ENCODE data around the gene DENND2C. TPM values are rescaled to one million over a fixed set of nuclear protein-coding genes. Genes with fewer than 3 reads are reported as not detected.

The DENND2C gene
- total RNA-seq, 1 donor from 2014 or later = 3.2 TPM

DNA sequence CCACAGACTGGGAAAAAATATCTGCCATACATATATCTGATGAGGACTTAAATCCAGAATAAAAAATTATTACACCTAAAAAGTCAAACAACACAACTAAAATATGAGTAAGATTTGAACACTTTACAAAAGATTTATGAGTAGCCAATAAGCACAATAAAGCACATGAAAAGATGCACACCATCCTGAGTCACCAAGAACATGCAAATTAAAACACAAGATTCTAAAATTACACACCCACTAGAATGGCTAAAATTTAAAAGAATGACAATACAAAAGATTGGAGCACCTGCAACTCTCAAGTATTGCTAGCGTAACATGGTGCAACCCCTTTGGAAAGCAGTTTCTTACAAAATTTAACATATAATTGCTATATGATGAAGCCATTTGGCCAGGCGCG is 30.9 kb downstream of the DENND2C start:
- H3K36me3 ChIP-seq = no peaks in the 10 kb centered on the region
- no peaks in the 10 kb centered on the region for H3K27me3 ChIP-seq (ENCODE audit: low read depth)
- no peak overlapping the region for H3K27ac ChIP-seq (replicated peaks)
- TF ChIP-seq, protein P1, sequence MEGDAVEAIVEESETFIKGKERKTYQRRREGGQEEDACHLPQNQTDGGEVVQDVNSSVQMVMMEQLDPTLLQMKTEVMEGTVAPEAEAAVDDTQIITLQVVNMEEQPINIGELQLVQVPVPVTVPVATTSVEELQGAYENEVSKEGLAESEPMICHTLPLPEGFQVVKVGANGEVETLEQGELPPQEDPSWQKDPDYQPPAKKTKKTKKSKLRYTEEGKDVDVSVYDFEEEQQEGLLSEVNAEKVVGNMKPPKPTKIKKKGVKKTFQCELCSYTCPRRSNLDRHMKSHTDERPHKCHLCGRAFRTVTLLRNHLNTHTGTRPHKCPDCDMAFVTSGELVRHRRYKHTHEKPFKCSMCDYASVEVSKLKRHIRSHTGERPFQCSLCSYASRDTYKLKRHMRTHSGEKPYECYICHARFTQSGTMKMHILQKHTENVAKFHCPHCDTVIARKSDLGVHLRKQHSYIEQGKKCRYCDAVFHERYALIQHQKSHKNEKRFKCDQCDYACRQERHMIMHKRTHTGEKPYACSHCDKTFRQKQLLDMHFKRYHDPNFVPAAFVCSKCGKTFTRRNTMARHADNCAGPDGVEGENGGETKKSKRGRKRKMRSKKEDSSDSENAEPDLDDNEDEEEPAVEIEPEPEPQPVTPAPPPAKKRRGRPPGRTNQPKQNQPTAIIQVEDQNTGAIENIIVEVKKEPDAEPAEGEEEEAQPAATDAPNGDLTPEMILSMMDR (IDR thresholded peaks at IDR 0.05; ENCODE audit: borderline replicate concordance) = no peak
- no peak overlapping the region for H3K4me3 ChIP-seq
- no peak for DNase-seq
- no peaks in the 10 kb centered on the region for H3K9me3 ChIP-seq (replicated peaks)
- intact Hi-C loops (cut with micrococcal nuclease) = no loop called here
- no peaks in the 10 kb centered on the region for H3K4me1 ChIP-seq

DNA sequence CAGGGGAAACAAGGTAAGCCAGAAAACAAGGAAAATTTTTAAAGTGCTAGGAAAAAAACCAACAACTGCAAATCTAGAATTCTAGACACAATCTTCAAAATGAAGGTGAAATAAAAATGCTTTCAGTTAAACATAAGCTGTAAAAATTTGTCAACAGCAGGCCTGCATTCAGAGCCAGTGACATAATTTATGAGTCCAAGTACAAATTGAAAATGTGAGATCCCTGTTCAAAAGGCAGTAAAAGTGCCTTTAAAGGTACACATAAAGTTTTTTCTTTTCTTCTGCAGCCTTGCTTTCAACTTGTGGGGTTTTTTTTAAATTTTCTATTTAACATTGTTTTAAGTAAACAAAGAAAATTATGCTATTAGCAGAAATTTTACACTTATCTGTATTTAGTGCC is 37.4 kb downstream of the DENND2C start:
- peaks cover 14% of the 10 kb centered on the region for H3K9me3 ChIP-seq (replicated peaks)
- intact Hi-C loops (cut with micrococcal nuclease) = no loop called here

DNA sequence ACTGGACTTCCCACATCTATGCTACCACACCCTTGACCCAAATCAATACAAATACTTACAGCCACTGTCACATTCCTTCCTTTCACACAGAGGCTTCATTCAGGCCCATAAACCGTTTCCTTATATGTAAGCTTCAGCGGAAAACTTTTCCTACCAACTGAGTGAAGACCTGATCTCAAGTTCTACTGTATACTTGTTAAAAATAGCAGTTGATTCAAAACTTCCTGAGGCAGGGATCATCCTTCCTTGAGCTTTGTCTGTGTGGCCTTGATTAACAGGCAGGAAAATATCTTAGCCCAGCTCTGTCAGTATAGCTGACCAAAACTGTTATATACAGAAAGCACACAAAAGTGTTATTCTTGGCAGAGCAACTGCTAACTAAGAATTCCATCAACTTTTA is 42.7 kb downstream of the DENND2C start:
- Histone ChIP-seq H3K9me3 (replicated peaks) (peaks cover 8% of the 10 kb centered on the region), H3K27ac (replicated peaks) (no peak overlapping the region), H3K4me3 (no peak overlapping the region), H3K36me3 (peaks cover 3% of the 10 kb centered on the region), H3K27me3 (ENCODE audit: low read depth) (no peaks in the 10 kb centered on the region), H3K4me1 (no peaks in the 10 kb centered on the region)
- TF ChIP-seq, protein P1 (IDR thresholded peaks at IDR 0.05; ENCODE audit: borderline replicate concordance) = no peak
- DNase-seq = no peak
- intact Hi-C loops (cut with micrococcal nuclease) = no loop called here

More for the DNA sequence above, 37.4 kb downstream of the DENND2C start:
- no peak overlapping the region for H3K4me3 ChIP-seq
- no peaks in the 10 kb centered on the region for H3K4me1 ChIP-seq
- H3K27me3 ChIP-seq (ENCODE audit: low read depth) = no peaks in the 10 kb centered on the region
- no peak for DNase-seq
- TF ChIP-seq, protein P1 (IDR thresholded peaks at IDR 0.05; ENCODE audit: borderline replicate concordance) = no peak
- H3K27ac ChIP-seq (replicated peaks) = no peak overlapping the region
- H3K36me3 ChIP-seq = no peaks in the 10 kb centered on the region

DNA sequence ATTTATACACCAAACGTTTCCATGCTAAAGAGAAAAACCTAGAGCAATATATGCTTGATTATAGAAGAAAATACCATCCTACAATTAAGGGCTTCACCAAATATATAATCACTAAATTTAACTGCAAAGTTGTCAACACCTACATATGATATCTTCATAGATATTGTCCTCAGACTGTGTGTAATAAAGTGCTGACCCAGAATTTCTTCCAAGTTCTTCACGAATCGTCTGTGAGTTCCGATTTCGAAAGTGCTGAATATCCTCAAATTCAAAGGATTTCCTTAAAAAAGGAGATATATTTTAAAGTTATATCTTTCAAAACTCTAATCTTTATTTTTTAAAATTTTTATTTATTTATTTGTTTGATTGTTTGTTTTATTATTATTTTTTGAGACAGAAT is 46.5 kb downstream of the DENND2C start:
- TF ChIP-seq, protein P1 (IDR thresholded peaks at IDR 0.05; ENCODE audit: borderline replicate concordance) = no peak
- Histone ChIP-seq H3K27ac (replicated peaks) (no peak overlapping the region), H3K27me3 (ENCODE audit: low read depth) (no peaks in the 10 kb centered on the region), H3K9me3 (replicated peaks) (no peaks in the 10 kb centered on the region), H3K36me3 (peaks cover 11% of the 10 kb centered on the region), H3K4me3 (no peak overlapping the region), H3K4me1 (no peaks in the 10 kb centered on the region)
- no peak for DNase-seq
- intact Hi-C loops (cut with micrococcal nuclease) = no loop called here

DNA sequence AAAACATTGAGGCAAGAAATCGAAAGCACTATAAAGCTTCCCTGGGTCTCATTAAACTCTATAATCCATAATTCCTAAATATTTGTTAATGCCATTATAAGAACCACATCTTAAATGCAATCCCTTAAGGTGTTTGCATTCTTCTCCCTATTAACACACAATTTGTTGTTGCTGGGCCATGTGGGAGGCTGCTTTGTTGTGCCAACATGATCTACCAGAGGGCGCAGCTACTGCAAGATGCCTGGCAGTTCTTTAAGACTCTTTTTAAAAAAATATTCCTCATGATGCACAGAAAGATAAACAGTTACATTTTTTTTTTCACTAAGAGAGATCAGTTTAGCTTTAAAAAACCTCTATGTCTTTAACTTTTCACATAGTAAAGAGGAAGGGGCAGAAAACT is 49.4 kb downstream of the DENND2C start:
- H3K36me3 ChIP-seq = peaks cover 34% of the 10 kb centered on the region
- H3K9me3 ChIP-seq (replicated peaks) = no peaks in the 10 kb centered on the region
- no peak overlapping the region for H3K27ac ChIP-seq (replicated peaks)
- no peaks in the 10 kb centered on the region for H3K4me1 ChIP-seq
- intact Hi-C loops (cut with micrococcal nuclease) = no loop called here
- TF ChIP-seq, protein P1 (IDR thresholded peaks at IDR 0.05; ENCODE audit: borderline replicate concordance) = no peak
- no peaks in the 10 kb centered on the region for H3K27me3 ChIP-seq (ENCODE audit: low read depth)
- no peak for DNase-seq
- no peak overlapping the region for H3K4me3 ChIP-seq

DNA sequence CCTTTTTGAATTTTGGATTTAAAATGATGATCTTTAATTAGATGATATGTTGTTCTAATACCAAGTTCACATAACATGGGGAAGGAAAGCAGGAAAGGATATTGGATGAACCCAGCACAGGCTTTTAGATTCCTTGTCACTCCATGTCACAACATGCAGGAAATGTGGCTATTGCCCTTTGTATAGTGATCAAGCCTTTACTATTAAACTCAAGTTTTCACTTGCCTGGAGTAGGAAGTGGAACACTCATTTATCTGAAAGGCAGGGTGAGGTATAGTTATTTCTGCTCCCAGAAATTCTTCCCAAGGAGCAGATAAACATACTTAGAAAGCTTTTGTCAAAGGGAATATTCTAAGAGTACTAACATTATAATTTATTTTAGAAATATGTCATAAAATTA is 51.2 kb downstream of the DENND2C start:
- no peak for DNase-seq
- TF ChIP-seq, protein P1 (IDR thresholded peaks at IDR 0.05; ENCODE audit: borderline replicate concordance) = no peak
- peaks cover 34% of the 10 kb centered on the region for H3K36me3 ChIP-seq
- intact Hi-C loops (cut with micrococcal nuclease) = no loop called here
- H3K27me3 ChIP-seq (ENCODE audit: low read depth) = no peaks in the 10 kb centered on the region
- no peak overlapping the region for H3K27ac ChIP-seq (replicated peaks)
- H3K4me3 ChIP-seq = no peak overlapping the region
- H3K9me3 ChIP-seq (replicated peaks) = no peaks in the 10 kb centered on the region
- no peaks in the 10 kb centered on the region for H3K4me1 ChIP-seq
